ENCODE data around the gene ATP6V1B1. TPM values are rescaled to one million over a fixed set of nuclear protein-coding genes. Genes with fewer than 3 reads are reported as not detected.

The ATP6V1B1 gene
- total and polyA plus RNA-seq, 2 experiments from 2014 or later, result not detected

GRCh38 chr2:70975237-70975636, 39.5 kb downstream of the ATP6V1B1 start (continued):
- no peak for TF ChIP-seq REST (IDR thresholded peaks at IDR 0.05; ENCODE audit: unreplicated experiment)
- no peak for TF ChIP-seq NANOG (IDR thresholded peaks at IDR 0.05; ENCODE audit: borderline replicate concordance)
- no peak for TF ChIP-seq EZH2phosphoT487 (IDR thresholded peaks at IDR 0.05; ENCODE audit: unreplicated experiment)
- TF ChIP-seq CREB1 (CRISPR knock-in tag; IDR thresholded peaks at IDR 0.05; ENCODE audit: low read depth), result no peak
- no peak for TF ChIP-seq STAT1 (IDR thresholded peaks at IDR 0.05; ENCODE audit: unreplicated experiment)
- TF ChIP-seq POLR2AphosphoS5 (IDR thresholded peaks at IDR 0.05; ENCODE audit: low read depth), result no peak
- TF ChIP-seq ZNF331 (CRISPR knock-in tag; IDR thresholded peaks at IDR 0.05; ENCODE audit: low read depth), result no peak
- TF ChIP-seq CTCF (conservative IDR thresholded peaks at IDR 0.05; ENCODE audit: low read depth in 2 of 2), result no peak

- peak overlapping the region; percentile 78 for H3K4me2 ChIP-seq
- H3K36me3 ChIP-seq (ENCODE audit: insufficient read depth), result no peaks in the 10 kb centered on the region
- H3K9me2 ChIP-seq (ENCODE audit: insufficient read depth), result no peaks in the 10 kb centered on the region
- H3K4me3 ChIP-seq, result peak overlapping the region; percentile 74
- no peaks in the 10 kb centered on the region for H3K36me3 Mint-ChIP-seq (ENCODE audit: low read depth)
- no peaks in the 10 kb centered on the region for H4K20me1 ChIP-seq (replicated peaks; ENCODE audit: insufficient read depth)
- TF ChIP-seq STAT1 (IDR thresholded peaks at IDR 0.05; ENCODE audit: unreplicated experiment), result no peak
- TF ChIP-seq ZNF114 (CRISPR knock-in tag; IDR thresholded peaks at IDR 0.05), result no peak
- no peak for TF ChIP-seq POLR2AphosphoS5 (IDR thresholded peaks at IDR 0.05; ENCODE audit: low read depth)
- TF ChIP-seq JUNB (IDR thresholded peaks at IDR 0.05; ENCODE audit: unreplicated experiment), result no peak
- no peak for TF ChIP-seq ZNF462 (CRISPR knock-in tag; IDR thresholded peaks at IDR 0.05)
- TF ChIP-seq EZH2 (IDR thresholded peaks at IDR 0.05; ENCODE audit: low read depth, unreplicated experiment), result no peak
- TF ChIP-seq ZNF331 (CRISPR knock-in tag; IDR thresholded peaks at IDR 0.05; ENCODE audit: low read depth), result no peak
- TF ChIP-seq CREB1 (CRISPR knock-in tag; IDR thresholded peaks at IDR 0.05; ENCODE audit: low read depth), result no peak
- TF ChIP-seq EZH2phosphoT487 (IDR thresholded peaks at IDR 0.05; ENCODE audit: unreplicated experiment), result no peak
- H2AFZ ChIP-seq, result peak overlapping the region; percentile 94; the same call in 1 of the 2 replicates
- H3K4me1 ChIP-seq (ENCODE audit: insufficient read depth), result peaks cover 9% of the 10 kb centered on the region; the same call in 1 of the 2 replicates
- H3K4me1 Mint-ChIP-seq, result peaks cover 14% of the 10 kb centered on the region
- peak overlapping the region; percentile 79 for H3K4me3 Mint-ChIP-seq
- H3K9me3 Mint-ChIP-seq, result no peaks in the 10 kb centered on the region; the same call in 2 of the 3 replicates
- DNase-seq (ENCODE audit: low spot score) (peak; percentile 15), ATAC-seq (no peak)
- no peaks in the 10 kb centered on the region for H3K79me2 ChIP-seq (replicated peaks; ENCODE audit: insufficient read depth)
- peaks cover 22% of the 10 kb centered on the region for H3K27me3 ChIP-seq (ENCODE audit: insufficient read depth)
- H3F3A ChIP-seq (replicated peaks; ENCODE audit: low read depth), result no peaks in the 10 kb centered on the region
- H3K27ac ChIP-seq (ENCODE audit: low read depth), result no peak overlapping the region
- peaks cover 31% of the 10 kb centered on the region for H3K27me3 Mint-ChIP-seq (ENCODE audit: insufficient read depth, low read depth, poor library complexity)
- no peak overlapping the region for H3K27ac Mint-ChIP-seq
Observed at GRCh38 chr2:70977605-70978205, 42.0 kb downstream of the ATP6V1B1 start.
